Heart left ventricle (tissue), 13 donors: ENCODE results near the gene THSD4.

Experiments used
- CTCF ChIP-seq, 12 donors: fragments of 200-600 bp; sonication (generic) in 4 of 12; IDR thresholded peaks; one replicate each; pipeline versions ENCODE4 v1.5.0 to v1.8.0; 2018 to 2022; ENCODE audit warnings: antibody characterized with exemption in 12 of 12, mild to moderate bottlenecking in 5 of 12
- POLR2A ChIP-seq, 2 donors: fragments of 450-650 bp; IDR thresholded peaks; one replicate each; pipeline ENCODE4 v1.6.1; 2017; ENCODE audit warnings: antibody characterized with exemption in 2 of 2, mild to moderate bottlenecking in 2 of 2, moderate library complexity in 2 of 2
- donor health status: ischemic (EF 13 %, LVEDD 7.1; RV severe dilation, severe dysfunction).
- donor health status: DM: no; HTN: yes; CAD: no.
- donor health status: DM: no; HTN: no; CAD: no.
- donor health status: ischemic (EF 25% LVEDD 6.9; RV normal size, moderate dysfunction).
- donor health status: ischemic (EF 25% LVEDD 5.7; RV mildly dilated, moderate dysfunction).
- donor health status: ischemic (EF 35%, LVEDD 5.7; RV mildly dilated, moderate dysfunction).
- donor health status: nonischemic (EF 11% LVEDD 7.7; RV severe dilation, severe dysfunction).
- donor health status: DM: yes; HTN: yes; CAD: no.
- donor health status: PGD.
- donor health status: ischemic (EF 29% LVEDD 5.4; RV normal size, mild dysfunction).
- donor health status: nonischemic (EF 23%, LVEDD 6.1; RV moderate dilation, normal function).

DNA sequence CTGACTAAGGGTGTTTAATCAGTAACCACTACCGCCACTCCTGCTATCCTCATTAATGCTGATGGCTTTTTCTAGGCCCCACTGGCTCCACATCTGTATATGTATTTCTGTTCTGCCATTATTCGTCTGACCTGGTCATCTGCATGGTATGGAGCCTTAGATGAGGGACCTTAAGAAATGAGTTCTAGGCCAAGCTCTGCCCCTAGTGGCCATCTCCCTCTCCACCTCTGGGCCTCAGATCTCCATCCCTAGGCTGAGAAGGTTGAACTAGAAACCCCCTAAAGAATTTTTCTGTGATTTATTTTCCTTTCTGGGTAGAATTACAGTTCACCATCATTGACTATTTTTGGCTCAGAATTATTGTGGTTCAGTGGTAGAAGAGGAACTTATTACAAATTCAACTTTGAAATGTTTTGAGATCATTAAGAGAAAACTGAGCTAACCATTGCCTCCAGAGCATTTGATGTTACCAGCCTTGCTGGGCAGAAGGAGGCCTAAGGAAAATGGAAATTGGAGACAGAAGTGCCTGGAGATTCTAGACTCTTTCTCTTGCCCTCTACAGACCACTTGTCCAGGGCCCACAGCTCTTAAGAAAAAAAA, 369.9 kb downstream of the THSD4 start:
- TF ChIP-seq CTCF (IDR thresholded peaks at IDR 0.05): peak in 6 of 12 donors; percentile 6 to 42 (median 25)
- TF ChIP-seq POLR2A (IDR thresholded peaks at IDR 0.05): no peak
